ENCODE data around the gene WDR35.

Gene WDR35

DNA sequence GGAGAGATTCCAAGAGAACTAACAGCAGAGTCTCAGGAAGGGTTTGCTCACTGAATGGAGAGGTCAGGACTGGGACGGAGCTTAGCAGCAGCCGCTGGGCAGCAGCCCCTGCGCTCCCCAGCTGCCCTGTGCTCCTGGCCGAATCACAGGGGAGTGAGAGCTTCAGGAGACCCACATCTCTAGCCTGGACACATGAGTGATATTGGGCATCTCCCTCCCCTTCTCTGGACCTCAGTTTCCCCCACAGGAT lies 22.1 kb upstream of the WDR35 start:
- DNase-seq = no peak
- intact Hi-C loops (cut with DNase I) = no loop called here

DNA sequence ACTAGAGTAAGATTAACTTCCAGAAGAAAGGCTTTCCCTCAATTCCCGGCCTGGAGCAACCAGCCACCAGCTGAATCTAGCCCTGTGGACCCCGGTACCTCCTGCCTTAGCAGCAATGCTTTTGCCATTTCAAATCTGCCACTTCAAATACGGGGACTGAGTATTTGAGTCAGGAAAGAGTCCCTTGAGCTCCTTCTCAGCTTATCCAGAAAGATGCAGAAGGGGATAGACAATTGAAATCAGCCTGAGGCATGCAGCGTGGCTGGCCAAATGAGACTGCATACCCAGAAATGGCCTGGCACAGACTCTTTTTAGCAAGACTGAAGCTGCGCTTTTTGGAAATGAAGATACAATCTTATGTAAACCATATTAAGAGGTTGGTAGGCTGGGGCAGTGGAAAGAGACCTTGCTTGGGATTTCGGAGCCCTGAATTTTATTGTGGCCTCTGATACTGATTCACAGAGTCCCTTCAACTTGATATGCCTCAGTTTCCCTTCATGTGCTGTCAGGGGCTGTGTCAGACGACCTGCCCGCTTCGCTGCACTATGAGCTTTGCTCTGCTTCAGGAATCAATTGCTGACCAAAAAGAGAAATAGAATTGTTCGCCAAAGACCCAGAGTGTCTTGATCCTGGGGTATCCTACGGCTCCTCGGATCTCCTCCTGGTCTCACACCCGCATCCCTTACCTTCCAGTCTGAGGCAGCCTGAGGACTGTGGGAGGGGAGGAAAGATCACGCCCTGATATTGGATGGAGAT lies 21.5 kb upstream of the WDR35 start:
- no peak for DNase-seq

GRCh38 chr2:20008703-20009102 lies 18.8 kb upstream of the WDR35 start:
- intact Hi-C loops (cut with DNase I) = no loop called here
- DNase-seq = no peak

More for the DNA sequence above, 21.5 kb upstream of the WDR35 start:
- intact Hi-C loops (cut with DNase I) = no loop called here

GRCh38 chr2:20005891-20006470 lies 16.1 kb upstream of the WDR35 start:
- intact Hi-C loops (cut with DNase I) = no loop called here
- no peak for DNase-seq

GRCh38 chr2:20005067-20005627 lies 15.2 kb upstream of the WDR35 start:
- DNase-seq = no peak
- intact Hi-C loops (cut with DNase I) = no loop called here

DNA sequence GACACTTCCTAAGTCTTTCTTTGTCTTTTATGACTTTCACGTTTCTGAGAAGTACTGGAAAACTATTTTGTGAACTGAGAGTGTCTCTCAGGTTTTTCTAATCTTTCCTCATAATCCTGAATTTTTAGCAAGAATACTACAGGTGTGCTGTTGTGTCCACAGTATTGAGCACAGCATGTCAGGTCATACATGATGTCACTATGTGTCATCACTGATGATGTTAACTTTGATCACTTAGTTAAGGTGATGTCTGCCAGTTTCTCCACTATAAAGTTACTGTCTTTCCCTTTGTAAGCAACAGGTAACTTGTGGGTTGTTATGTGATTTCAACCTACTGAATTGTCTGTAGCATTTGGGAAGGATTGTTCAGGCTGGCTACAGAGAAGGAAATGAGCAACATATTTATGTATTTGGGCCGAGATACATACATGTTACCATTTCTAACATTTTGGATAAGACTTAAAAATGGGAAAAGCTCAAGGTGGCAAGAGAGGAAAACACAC lies 11.5 kb upstream of the WDR35 start:
- no peak for DNase-seq
- intact Hi-C loops (cut with DNase I) = no loop called here

GRCh38 chr2:19993731-19994130 lies 3.8 kb upstream of the WDR35 start:
- intact Hi-C loops (cut with DNase I) = no loop called here
- no peak for DNase-seq

DNA sequence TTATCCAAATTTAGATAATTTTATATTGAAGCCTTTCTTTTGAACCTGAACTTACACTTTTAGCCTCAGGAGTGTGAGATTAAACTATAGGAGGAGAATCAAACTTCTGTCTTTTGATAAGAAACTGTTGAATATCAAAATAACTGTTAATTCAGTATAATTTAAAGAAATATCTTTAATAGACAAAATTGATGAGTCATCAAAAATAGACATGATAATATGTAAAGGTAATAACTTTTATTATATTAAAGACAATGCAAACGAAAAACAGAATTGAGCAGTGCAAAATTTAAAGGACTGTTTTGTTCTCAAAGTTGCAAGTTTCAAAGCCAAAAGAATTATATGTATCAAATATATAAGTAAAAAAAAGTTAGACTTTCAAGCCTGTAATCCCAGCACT lies 2.0 kb upstream of the WDR35 start:
- no peak for DNase-seq
- intact Hi-C loops (cut with DNase I) = loop anchor here (2.0 kb wide), 1 partner anchor 59 kb away; the partner anchor contains the start of gene LAPTM4A

DNA sequence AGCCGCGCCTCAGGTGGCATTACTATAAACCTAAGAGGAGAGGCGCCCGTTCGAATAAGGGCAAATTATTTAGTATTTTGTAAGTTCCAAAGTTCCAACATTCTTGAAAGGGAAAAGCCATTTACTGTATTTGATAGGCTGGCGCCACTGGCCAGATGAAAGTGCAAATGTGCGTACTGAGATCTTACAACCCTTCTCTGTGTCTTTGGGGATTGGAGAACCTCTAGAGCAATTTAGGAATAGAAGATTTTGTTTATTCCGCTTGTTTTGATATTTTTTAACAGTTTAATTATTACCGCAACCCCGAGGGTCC lies 467 bp upstream of the WDR35 start:
- DNase-seq = no peak
- intact Hi-C loops (cut with DNase I) = loop anchor here (2.0 kb wide), 1 partner anchor 60 kb away; the partner anchor contains the start of gene LAPTM4A

GRCh38 chr2:19989342-19989666 lies 601 bp downstream of the WDR35 start:
- intact Hi-C loops (cut with DNase I) = loop anchor here (5.0 kb wide), 1 partner anchor 87 kb away; the partner anchor contains the start of gene TTC32
- no peak for DNase-seq

GRCh38 chr2:19988600-19988999 lies 1.3 kb downstream of the WDR35 start:
- DNase-seq = no peak
- intact Hi-C loops (cut with DNase I) = loop anchor here (5.0 kb wide), 1 partner anchor 86 kb away; the partner anchor contains the start of gene TTC32

- DNase-seq = no peak
- intact Hi-C loops (cut with DNase I) = loop anchor here (5.0 kb wide), 1 partner anchor 86 kb away; the partner anchor contains the start of gene TTC32
Measured at GRCh38 chr2:19987936-19988335, 2.0 kb downstream of the WDR35 start.

DNA sequence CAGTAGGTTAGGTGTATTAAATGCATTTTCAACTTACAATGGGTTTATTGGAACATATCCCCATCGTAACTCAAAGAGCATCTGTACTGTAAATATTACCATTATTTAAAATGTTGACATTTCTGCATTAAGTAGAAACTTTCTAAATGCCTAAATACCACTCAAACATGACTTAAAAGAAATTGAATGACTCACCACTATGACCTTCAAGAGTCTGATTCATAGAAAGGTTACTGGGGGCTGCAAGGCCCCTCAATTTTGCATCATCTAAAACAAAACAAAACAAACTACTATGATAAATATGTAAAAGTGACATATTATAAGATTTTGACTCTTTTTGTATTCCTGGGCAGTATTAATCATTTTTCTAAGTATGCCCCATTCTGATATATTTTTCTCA lies 7.6 kb downstream of the WDR35 start:
- DNase-seq = no peak
- intact Hi-C loops (cut with DNase I) = no loop called here

DNA sequence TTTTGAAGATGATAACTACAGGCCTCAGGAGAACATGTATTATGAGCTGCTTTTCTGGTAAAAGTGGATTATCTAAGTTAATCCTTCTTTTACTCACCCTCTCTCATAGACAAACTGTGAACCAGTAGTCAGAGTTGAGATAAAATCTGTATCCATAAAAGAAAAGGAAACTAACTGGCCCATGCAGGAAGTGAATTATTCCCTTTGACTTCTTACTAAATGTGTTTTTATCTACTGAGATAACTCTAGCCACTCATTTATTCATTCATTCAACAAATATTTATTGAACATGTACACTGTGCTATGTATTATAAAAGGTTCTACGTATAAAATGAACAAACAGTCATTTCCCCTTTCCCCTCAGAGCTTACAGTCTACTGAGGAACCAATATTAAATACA lies 10.0 kb downstream of the WDR35 start:
- intact Hi-C loops (cut with DNase I) = no loop called here
- DNase-seq = no peak

DNA sequence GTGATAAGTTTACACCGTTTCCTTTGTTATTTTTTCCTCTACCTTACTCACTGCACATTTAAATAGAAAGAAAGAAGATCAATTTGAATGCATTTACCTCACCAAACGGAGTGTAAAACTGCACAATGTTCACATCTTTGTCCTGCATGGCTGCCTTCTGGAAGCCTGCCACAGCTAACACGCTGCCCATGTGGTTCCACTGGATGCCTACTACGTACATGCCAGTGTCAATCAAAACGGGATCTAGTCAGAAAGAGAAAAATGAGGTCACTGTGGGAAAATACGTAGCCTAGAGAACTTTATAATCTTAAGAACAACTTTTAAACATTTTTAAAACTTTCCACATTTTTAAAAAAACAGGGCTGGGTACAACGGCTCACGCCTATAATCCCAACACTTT lies 16.4 kb downstream of the WDR35 start:
- intact Hi-C loops (cut with DNase I) = no loop called here
- DNase-seq = no peak

- DNase-seq = no peak
- intact Hi-C loops (cut with DNase I) = no loop called here
Measured at GRCh38 chr2:19971691-19972090, 18.2 kb downstream of the WDR35 start.

- DNase-seq = no peak
- intact Hi-C loops (cut with DNase I) = no loop called here
Measured at GRCh38 chr2:19963386-19963785, 26.5 kb downstream of the WDR35 start.

DNA sequence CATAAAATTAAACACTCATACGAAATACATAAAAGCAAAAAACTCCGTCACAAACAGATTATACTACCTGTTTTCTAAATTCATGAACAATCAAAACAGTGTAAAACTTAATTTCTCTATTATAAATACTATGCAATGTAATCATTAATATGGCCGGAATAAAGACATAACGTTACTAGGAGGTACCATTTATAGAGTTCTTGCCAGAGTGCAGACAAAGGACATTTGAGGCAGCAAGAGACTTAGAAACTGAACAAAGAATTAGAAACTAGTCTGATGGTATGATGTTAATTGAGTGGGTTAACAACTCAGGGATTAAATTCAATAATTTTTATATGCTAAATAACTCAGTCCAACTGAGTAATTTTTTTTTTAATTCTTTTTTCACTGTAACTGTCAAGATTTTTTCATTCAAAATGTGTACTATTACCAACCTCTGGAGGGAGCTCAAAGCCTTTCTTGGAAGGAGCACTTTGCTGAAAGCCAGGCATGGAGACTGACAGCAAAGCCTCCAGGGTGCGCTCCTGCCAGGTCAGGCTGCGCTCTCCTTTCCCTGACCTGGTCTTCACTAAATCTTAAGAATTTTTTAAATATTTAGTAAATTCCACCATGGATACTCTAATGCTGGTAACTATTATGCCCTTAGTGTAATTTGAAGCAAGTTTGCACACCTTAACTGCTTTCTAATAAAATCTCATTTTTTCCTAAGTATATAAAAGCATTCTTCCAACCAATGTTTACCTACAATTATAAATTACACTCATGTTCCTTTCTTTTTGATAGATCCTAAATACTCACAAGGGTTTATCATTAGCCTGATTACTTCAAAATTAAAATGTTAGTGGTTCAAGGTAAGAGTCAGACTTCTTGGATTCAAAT lies 34.1 kb downstream of the WDR35 start:
- intact Hi-C loops (cut with DNase I) = loop anchor here (2.0 kb wide), 1 partner anchor 143 kb away; no protein-coding TSS in a partner anchor
- DNase-seq = peak in 8 of 10 donors; percentile 18 to 93 (median 50)

- no peak for DNase-seq
Measured at GRCh38 chr2:19949071-19949470, 40.8 kb downstream of the WDR35 start.

GRCh38 chr2:19947184-19947940 lies 42.5 kb downstream of the WDR35 start:
- no peak for DNase-seq
- intact Hi-C loops (cut with DNase I) = no loop called here

More at GRCh38 chr2:19949071-19949470, 40.8 kb downstream of the WDR35 start:
- intact Hi-C loops (cut with DNase I) = no loop called here

Data from posterior cingulate gyrus (tissue), 11 donors.